IMR-90 (cell line): ENCODE results near the gene MLYCD. TPM values are rescaled to one million over a fixed set of nuclear protein-coding genes. Genes with fewer than 3 reads are reported as not detected.

Source experiments
- ATAC-seq: fragments of 200-7000 bp; cut with Tn5 transposase; 2 replicates; pipeline ENCODE4 v1.9.1; 2020; ENCODE audit warnings: low read depth, mild to moderate bottlenecking, moderate library complexity
- BruUV-seq: library from RNA; stranded (reverse); fragments of 400-500 nt; replicated peaks from 2 replicates; lab custom pipeline; 2021; lab: Mats Ljungman, UMichigan
- CTCF ChIA-PET: fragments of 300-600 bp; formaldehyde crosslinking; extraction: SDS; loops from one replicate; lab custom pipeline; 2021; ENCODE audit warnings: antibody characterized with exemption; lab: Yijun Ruan, JAX
- POLR2A ChIA-PET: fragments of 300-600 bp; sonication (Branson Sonifier 250); formaldehyde crosslinking; loops from one replicate; lab custom pipeline; 2022; ENCODE audit warnings: antibody characterized with exemption; ENCODE audit not compliant: unreplicated experiment; lab: Charles Lee
- DNase-seq: peaks from one replicate; pipeline ENCODE4 v3.0.0; 2013
- H2AFZ ChIP-seq: replicated peaks from 2 replicates; pipeline ENCODE3; 2013; ENCODE audit warnings: low read length, mild to moderate bottlenecking; ENCODE audit not compliant: poor library complexity
- H2AK5ac ChIP-seq: 2 replicates; pipeline ENCODE4 v1.6.1; 2013; ENCODE audit warnings: low read depth, low read length, inconsistent platforms
- H2AK9ac ChIP-seq: replicated peaks from 2 replicates; pipeline ENCODE3; 2013; ENCODE audit warnings: mild to moderate bottlenecking, low read depth, low read length, moderate library complexity; ENCODE audit not compliant: poor library complexity
- H2BK120ac ChIP-seq: 2 replicates; pipeline ENCODE4 v1.6.1; 2013; ENCODE audit warnings: low read depth, low read length, inconsistent platforms
- H2BK15ac ChIP-seq: 3 replicates; pipeline ENCODE4 v1.6.1; 2013; ENCODE audit warnings: low read depth, low read length, inconsistent platforms
- H2BK20ac ChIP-seq: 2 replicates; pipeline ENCODE4 v1.6.1; 2013; ENCODE audit warnings: low read depth, mild to moderate bottlenecking, inconsistent platforms, low read length, moderate library complexity
- H2BK5ac ChIP-seq: 2 replicates; pipeline ENCODE4 v1.6.1; 2013; ENCODE audit warnings: mild to moderate bottlenecking, low read depth, low read length, inconsistent platforms; ENCODE audit not compliant: poor library complexity, severe bottlenecking
- H3K14ac ChIP-seq: replicated peaks from 2 replicates; pipeline ENCODE4 v1.6.1; 2013; ENCODE audit warnings: low read depth, low read length, inconsistent platforms
- H3K18ac ChIP-seq: 2 replicates; pipeline ENCODE4 v1.6.1; 2013; ENCODE audit warnings: low read depth, low read length, control low read depth
- H3K23ac ChIP-seq: 2 replicates; pipeline ENCODE4 v1.6.1; 2013; ENCODE audit warnings: low read depth, low read length, inconsistent platforms
- H3K27ac ChIP-seq: 2 replicates; pipeline ENCODE4 v1.5.1; 2013; ENCODE audit warnings: mild to moderate bottlenecking, control low read depth, low read length; ENCODE audit not compliant: insufficient read depth
- H3K27me3 ChIP-seq: 2 replicates; pipeline ENCODE4 v1.6.1; 2013; ENCODE audit warnings: low read length; ENCODE audit not compliant: control insufficient read depth, insufficient read depth
- H3K36me3 ChIP-seq: 2 replicates; pipeline ENCODE4 v1.6.1; 2013; ENCODE audit warnings: low read length, mixed read lengths; ENCODE audit not compliant: control insufficient read depth, insufficient read depth
- H3K4ac ChIP-seq: 2 replicates; pipeline ENCODE4 v1.6.1; 2013; ENCODE audit warnings: low read depth, low read length, inconsistent platforms
- H3K4me1 ChIP-seq: 2 replicates; pipeline ENCODE4 v1.6.1; 2013; ENCODE audit warnings: low read length, mixed read lengths; ENCODE audit not compliant: control insufficient read depth, insufficient read depth
- H3K4me2 ChIP-seq: 2 replicates; pipeline ENCODE4 v1.6.1; 2013; ENCODE audit warnings: low read depth, mild to moderate bottlenecking, control low read depth, low read length, moderate library complexity
- H3K4me3 ChIP-seq: 2 replicates; pipeline ENCODE4 v1.5.1; 2013; ENCODE audit warnings: low read depth, mild to moderate bottlenecking, control low read depth, low read length, moderate library complexity; ENCODE audit not compliant: insufficient read depth
- H3K56ac ChIP-seq: 2 replicates; pipeline ENCODE4 v1.6.1; 2013; ENCODE audit warnings: low read length, inconsistent platforms; ENCODE audit not compliant: insufficient read depth; ENCODE audit errors: extremely low read depth
- H3K79me1 ChIP-seq, 2 experiments: 2 replicates each; pipeline ENCODE4 v1.6.1; 2013; ENCODE audit warnings: low read length in 2 of 2, inconsistent platforms in 1 of 2, low read depth in 1 of 2
- H3K9ac ChIP-seq: 2 replicates; pipeline ENCODE4 v1.6.1; 2013; ENCODE audit warnings: low read depth, low read length, control low read depth
- H3K9me1 ChIP-seq: 2 replicates; pipeline ENCODE4 v1.6.1; 2013; ENCODE audit warnings: low read length, inconsistent platforms; ENCODE audit not compliant: insufficient read depth
- H3K9me3 ChIP-seq: 2 replicates; pipeline ENCODE4 v1.6.1; 2013; ENCODE audit warnings: low read length; ENCODE audit not compliant: control insufficient read depth, insufficient read depth
- H4K20me1 ChIP-seq: 2 replicates; pipeline ENCODE4 v1.6.1; 2013; ENCODE audit warnings: low read length, inconsistent platforms; ENCODE audit not compliant: insufficient read depth
- H4K5ac ChIP-seq: 2 replicates; pipeline ENCODE4 v1.6.1; 2013; ENCODE audit warnings: mild to moderate bottlenecking, low read depth, low read length, control low read depth
- H4K8ac ChIP-seq, 2 experiments: 2 replicates each; pipeline ENCODE4 v1.6.1; 2013; ENCODE audit warnings: low read depth in 2 of 2, low read length in 2 of 2, control low read depth in 1 of 2, inconsistent platforms in 1 of 2
- H4K91ac ChIP-seq: 2 replicates; pipeline ENCODE4 v1.6.1; 2013; ENCODE audit warnings: low read depth, low read length, inconsistent platforms; ENCODE audit not compliant: insufficient read depth
- CEBPB ChIP-seq: IDR thresholded peaks from 2 replicates; pipeline ENCODE4 v1.6.1; 2012; ENCODE audit warnings: low read depth, low read length, improper control_type of control experiment
- CHD1 ChIP-seq: IDR thresholded peaks from 2 replicates; pipeline ENCODE4 v1.6.1; 2012; ENCODE audit warnings: low read depth, low read length, improper control_type of control experiment
- SMC3 ChIP-seq: fragments of 150-350 bp; IDR thresholded peaks from 2 replicates; pipeline ENCODE4 v1.6.1; 2016; ENCODE audit warnings: low read depth, mild to moderate bottlenecking, antibody characterized with exemption, low read length, moderate library complexity
- USF2 ChIP-seq: fragments of 150-350 bp; IDR thresholded peaks from 2 replicates; pipeline ENCODE4 v1.6.1; 2017; ENCODE audit warnings: mild to moderate bottlenecking, antibody characterized with exemption, low read length, low read depth
- WGBS, 2 experiments: methylation state at CpG; one replicate each; pipeline versions ENCODE4 v1.1.5 to v1.1.7; 2013; ENCODE audit warnings: missing lambda C conversion rate in 2 of 2; ENCODE audit not compliant: insufficient read length in 1 of 2; ENCODE audit errors: extremely low coverage in 2 of 2; 5-methylcytosine and 5-hydroxymethylcytosine counted together
- dilution Hi-C: fragments of 300-500 bp; cut with HindIII; formaldehyde crosslinking; loops from one replicate; pipeline ENCODE4 v1.14.3; 2018; ENCODE audit warnings: low sequenced_read_pairs; ENCODE audit not compliant: unreplicated experiment
- in situ Hi-C: fragments of 300-500 bp; cut with MboI; formaldehyde crosslinking; loops from 3 replicates; pipeline ENCODE4 v1.14.3; 2019; ENCODE audit warnings: low sequenced_read_pairs, inconsistent platforms, mixed read lengths
- intact Hi-C: fragments of 100-400 bp; cut with micrococcal nuclease; formaldehyde crosslinking; loops from 2 replicates; pipeline ENCODE4 v1.10.0; 2022
- polyA plus RNA-seq, 3 experiments: library from polyadenylated mRNA; depleted of rRNA; stranded (reverse); fragments of >200 nt; gene quantifications; 2 replicates each; pipeline ENCODE4 v1.2.3, GENCODE V29; 2012; ENCODE audit warnings: low replicate concordance in 1 of 3
- total RNA-seq: library from RNA; depleted of rRNA; stranded (reverse); fragments of >200 nt; gene quantifications from 2 replicates; pipeline ENCODE4 v1.2.3, GENCODE V29; 2012

Gene MLYCD
- total and polyA plus RNA-seq, 2 of the 4 experiments (the other 2 are of a cell fraction) = 1.9 to 2.7 TPM

GRCh38 chr16:83952587-83952939 is 53.6 kb downstream of the MLYCD start:
- Histone ChIP-seq H2AK9ac (peak overlapping the region; percentile 95), H3K9me1 (peaks cover 8% of the 10 kb centered on the region), H2BK20ac (peak overlapping the region; percentile 89), H3K56ac (peak overlapping the region; percentile 74), H3K27me3 (no peaks in the 10 kb centered on the region), H3K36me3 (no peaks in the 10 kb centered on the region; the same call in 1 of the 2 replicates), H4K8ac (peak overlapping the region; percentile 85 to 86), H2BK5ac (peak overlapping the region; percentile 69), H3K4me1 (peaks cover 14% of the 10 kb centered on the region), H2BK15ac (peak overlapping the region; percentile 90; the same call in 2 of the 3 replicates), H3K27ac (peak overlapping the region; percentile 77), H3K14ac (peak overlapping the region; percentile 79), H3K9me3 (no peaks in the 10 kb centered on the region), H2AFZ (peak overlapping the region; percentile 96), H3K4ac (peak overlapping the region; percentile 90), H3K79me1 (peaks cover 0 to 25% of the 10 kb centered on the region in 2 experiments; a peak in 1 of 4 replicates), H4K5ac (peak overlapping the region; percentile 32), H3K4me2 (peak overlapping the region; percentile 56), H3K23ac (0 out of 2 replicates have a peak overlapping the region, but pooled peaks have one; percentile 44), H3K9ac (peak overlapping the region; percentile 41; the same call in 1 of the 2 replicates), H4K91ac (peak overlapping the region; percentile 56), H4K20me1 (peaks cover 21% of the 10 kb centered on the region; the same call in 1 of the 2 replicates), H3K18ac (peak overlapping the region; percentile 39), H2BK120ac (peak overlapping the region; percentile 94), H3K4me3 (no peak overlapping the region), H2AK5ac (peak overlapping the region; percentile 82)
- intact Hi-C loops (no loop called here), dilution Hi-C loops (no loop called here), in situ Hi-C loops (loop anchor here (25.0 kb wide), 1 partner anchor 535 kb away; no protein-coding TSS in a partner anchor)
- TF ChIP-seq CHD1 (no peak), SMC3 (no peak), CEBPB (no peak), USF2 (no peak)
- DNase-seq = no peak
- CTCF ChIA-PET = no interaction called here
- POLR2A ChIA-PET = no interaction called here
- WGBS, 2 experiments = 17% methylated on average over 3 of the region's 8 CpGs; no CpG with 5 or more reads in 1 of the 2 experiments
- BruUV-seq = no TSS peak
- no peak for ATAC-seq
